ENCODE results near the gene GNPTAB.

- TF ChIP-seq CTCF (conservative IDR thresholded peaks at IDR 0.05 in 1 of 2, IDR thresholded peaks at IDR 0.05 in 1 of 2; ENCODE audit: extremely low read depth in 1 of 2, insufficient read depth in 1 of 2, low read depth in 1 of 2, low read length in 2 of 2): no peak
- TF ChIP-seq EZH2 (IDR thresholded peaks at IDR 0.05; ENCODE audit: borderline replicate concordance, low read length): no peak
Measured at GRCh38 chr12:101826766-101827368, 3.9 kb downstream of the GNPTAB start.

Measured in mammary epithelial cell (primary cell).